Memory B cell (primary cell): ENCODE measurements around the gene A3GALT2.

ENCODE experiments used
- ATAC-seq: fragments of 150-1000 bp; cut with Tn5 transposase; 2 replicates; pipeline ENCODE4 v1.10.0; 2021; ENCODE audit warnings: low read depth, mild to moderate bottlenecking, moderate library complexity
- DNase-seq, 2 donors: peaks; one replicate each; pipeline ENCODE4 v3.0.0; 2022; ENCODE audit warnings: low spot score in 2 of 2
- H3K27ac Mint-ChIP-seq: one replicate; pipeline ENCODE4 v1.8.0; 2022; ENCODE audit warnings: mild to moderate bottlenecking, moderate library complexity, mixed read lengths
- H3K27me3 Mint-ChIP-seq: one replicate; pipeline ENCODE4 v1.8.0; 2022; ENCODE audit warnings: mixed read lengths
- H3K36me3 Mint-ChIP-seq: one replicate; pipeline ENCODE4 v1.8.0; 2022; ENCODE audit warnings: mild to moderate bottlenecking, mixed read lengths
- H3K4me1 Mint-ChIP-seq: one replicate; pipeline ENCODE4 v1.8.0; 2022; ENCODE audit warnings: mixed read lengths
- H3K4me3 Mint-ChIP-seq: one replicate; pipeline ENCODE4 v1.8.0; 2022; ENCODE audit warnings: mild to moderate bottlenecking, moderate library complexity, mixed read lengths
- H3K9me3 Mint-ChIP-seq: one replicate; pipeline ENCODE4 v1.8.0; 2022; ENCODE audit warnings: mixed read lengths

Gene A3GALT2

GRCh38 chr1:33358795-33359503 is 38.1 kb upstream of the A3GALT2 start:
- Mint-ChIP-seq H3K36me3 (no peaks in the 10 kb centered on the region), H3K4me1 (peaks cover 6% of the 10 kb centered on the region), H3K9me3 (no peaks in the 10 kb centered on the region), H3K27me3 (no peaks in the 10 kb centered on the region), H3K27ac (no peak overlapping the region), H3K4me3 (no peak overlapping the region)
- ATAC-seq (no peak), DNase-seq (no peak)

DNA sequence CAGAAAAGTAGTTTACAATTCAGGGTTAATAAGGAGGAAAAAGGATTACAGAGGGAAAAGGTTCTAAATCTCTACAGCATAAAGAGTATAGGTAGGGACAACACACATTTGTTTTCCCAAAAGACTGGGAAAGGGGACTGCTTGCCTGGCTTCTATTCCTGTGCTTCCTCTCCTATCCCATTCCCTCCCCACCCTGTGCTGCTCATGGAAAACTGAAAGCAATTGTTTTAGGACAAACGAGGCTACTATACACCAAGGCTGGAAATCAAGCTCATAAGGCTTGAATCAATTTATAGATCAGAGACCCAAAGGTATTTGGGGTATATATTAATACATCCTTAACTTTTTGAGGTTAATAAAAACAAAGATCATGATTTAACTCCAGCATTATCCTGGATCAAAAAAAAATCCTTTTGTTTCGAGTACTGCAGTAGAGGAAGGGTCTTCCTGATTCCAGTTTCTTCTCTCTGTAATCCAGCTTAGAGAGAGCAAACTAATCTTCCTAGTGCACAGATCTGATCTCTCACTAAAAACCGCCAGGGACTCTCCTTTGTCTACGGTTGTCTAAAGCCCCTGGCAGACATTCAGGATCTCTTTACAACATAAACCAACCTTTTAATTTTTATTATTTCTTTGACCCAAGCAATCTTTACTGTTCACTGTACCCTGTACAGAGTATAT is 37.4 kb upstream of the A3GALT2 start:
- H3K27me3 Mint-ChIP-seq, result no peaks in the 10 kb centered on the region
- no peak overlapping the region for H3K27ac Mint-ChIP-seq
- ATAC-seq, result no peak
- H3K4me3 Mint-ChIP-seq, result no peak overlapping the region
- H3K36me3 Mint-ChIP-seq, result no peaks in the 10 kb centered on the region
- DNase-seq, result no peak
- no peaks in the 10 kb centered on the region for H3K9me3 Mint-ChIP-seq
- H3K4me1 Mint-ChIP-seq, result peaks cover 6% of the 10 kb centered on the region

DNA sequence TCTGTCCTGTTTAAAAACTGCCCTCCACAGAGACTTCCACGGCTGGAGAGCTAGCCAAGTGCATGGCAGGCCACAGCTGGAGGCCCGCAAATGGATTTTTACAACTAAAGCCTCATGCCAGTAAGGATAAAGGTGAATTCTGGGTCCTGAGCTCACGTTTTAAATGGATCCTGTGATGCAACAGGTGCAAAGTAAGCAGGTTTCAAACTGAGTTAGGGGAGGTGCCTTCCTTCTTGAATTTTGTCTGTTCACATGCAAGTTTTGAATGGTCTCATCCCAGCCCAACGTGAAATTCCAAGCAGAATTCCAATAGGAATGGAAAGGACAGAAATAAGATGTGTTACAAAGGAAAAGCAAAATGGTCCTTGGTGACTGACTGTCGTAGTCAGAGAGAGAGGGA is 36.2 kb upstream of the A3GALT2 start:
- Mint-ChIP-seq H3K27me3 (no peaks in the 10 kb centered on the region), H3K9me3 (no peaks in the 10 kb centered on the region), H3K27ac (no peak overlapping the region), H3K36me3 (no peaks in the 10 kb centered on the region), H3K4me3 (no peak overlapping the region), H3K4me1 (peaks cover 6% of the 10 kb centered on the region)
- ATAC-seq (no peak), DNase-seq (no peak)

DNA sequence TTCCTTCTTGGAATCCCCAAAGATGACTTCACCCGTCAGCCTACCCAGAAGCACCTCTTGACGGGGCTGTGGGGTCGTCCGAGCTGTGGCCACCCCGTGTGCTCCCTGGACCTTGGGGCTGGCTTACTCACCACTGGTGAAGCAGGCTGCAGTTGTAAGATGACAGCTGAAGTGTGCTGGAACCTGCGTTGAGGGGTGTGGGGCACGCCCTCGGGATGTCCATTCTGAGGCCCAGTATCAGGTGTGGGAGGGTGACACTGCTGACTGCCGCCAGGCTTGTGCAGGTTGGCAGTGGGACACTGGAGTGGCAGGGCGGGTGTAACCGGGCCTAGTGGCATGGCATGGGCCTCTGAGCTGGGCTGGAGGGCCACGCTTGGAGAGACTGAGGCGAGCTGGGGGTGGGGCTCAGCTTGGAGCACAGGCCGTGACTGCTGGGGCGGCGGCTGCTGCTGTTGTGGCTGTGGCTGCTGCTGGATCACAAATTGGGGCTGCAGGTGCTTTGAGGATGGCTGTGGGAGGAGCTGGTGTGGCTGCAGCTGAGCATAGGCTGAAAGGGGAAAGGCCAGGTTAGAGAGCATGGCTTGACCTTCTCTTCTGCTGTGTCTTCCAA is 33.9 kb upstream of the A3GALT2 start:
- H3K36me3 Mint-ChIP-seq, result no peaks in the 10 kb centered on the region
- no peaks in the 10 kb centered on the region for H3K27me3 Mint-ChIP-seq
- H3K4me3 Mint-ChIP-seq, result no peak overlapping the region
- peaks cover 10% of the 10 kb centered on the region for H3K4me1 Mint-ChIP-seq
- H3K27ac Mint-ChIP-seq, result no peak overlapping the region
- no peaks in the 10 kb centered on the region for H3K9me3 Mint-ChIP-seq
- ATAC-seq (no peak), DNase-seq (no peak)

DNA sequence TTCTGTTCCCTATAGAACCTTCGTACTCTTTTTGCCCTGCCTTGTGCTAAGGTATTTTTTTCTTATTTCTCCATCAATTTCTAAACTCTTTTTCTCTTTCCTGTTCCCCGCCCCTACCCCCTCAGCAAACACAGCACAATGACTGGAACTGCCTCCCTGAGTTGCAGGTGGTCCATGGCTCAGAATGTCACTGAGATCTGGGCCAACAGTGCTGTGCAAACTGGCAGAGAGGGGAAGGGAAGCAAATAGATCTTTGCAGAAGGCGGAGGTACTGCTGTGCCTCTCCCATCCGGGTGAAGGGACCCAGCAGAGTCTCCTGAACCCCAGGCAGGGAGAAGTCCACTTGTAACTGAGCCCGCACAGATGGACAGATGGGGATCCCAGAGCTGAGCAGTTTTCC is 32.6 kb upstream of the A3GALT2 start:
- Mint-ChIP-seq H3K36me3 (no peaks in the 10 kb centered on the region), H3K9me3 (no peaks in the 10 kb centered on the region), H3K27me3 (no peaks in the 10 kb centered on the region), H3K4me1 (peaks cover 13% of the 10 kb centered on the region), H3K27ac (no peak overlapping the region), H3K4me3 (no peak overlapping the region)
- DNase-seq (no peak), ATAC-seq (no peak)

DNA sequence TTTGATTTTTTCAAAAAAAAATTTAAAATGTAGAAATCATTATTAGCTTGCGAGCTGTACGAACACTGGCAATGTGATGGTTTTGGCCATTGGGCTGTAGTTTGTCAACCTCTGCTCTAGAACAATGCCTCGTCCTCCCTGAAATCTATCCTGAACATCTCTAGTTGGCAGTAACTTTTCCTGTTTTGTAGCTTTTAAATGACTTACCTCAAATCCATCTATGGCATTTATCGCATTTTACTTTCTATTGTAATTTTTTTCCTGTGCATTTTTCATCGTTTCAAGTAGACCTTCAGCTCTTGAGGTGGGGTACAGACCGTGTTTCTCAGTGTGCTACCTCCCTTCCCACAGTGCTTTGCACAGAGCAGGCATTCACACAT is 30.4 kb upstream of the A3GALT2 start:
- Mint-ChIP-seq H3K4me1 (peaks cover 28% of the 10 kb centered on the region), H3K27me3 (no peaks in the 10 kb centered on the region), H3K9me3 (no peaks in the 10 kb centered on the region), H3K4me3 (peak overlapping the region; percentile 1), H3K36me3 (no peaks in the 10 kb centered on the region), H3K27ac (no peak overlapping the region)
- DNase-seq (no peak), ATAC-seq (no peak)

- H3K4me1 Mint-ChIP-seq, result peaks cover 28% of the 10 kb centered on the region
- no peaks in the 10 kb centered on the region for H3K9me3 Mint-ChIP-seq
- ATAC-seq (no peak), DNase-seq (no peak)
- peak overlapping the region; percentile 88 for H3K4me3 Mint-ChIP-seq
- no peaks in the 10 kb centered on the region for H3K27me3 Mint-ChIP-seq
- H3K27ac Mint-ChIP-seq, result no peak overlapping the region
- no peaks in the 10 kb centered on the region for H3K36me3 Mint-ChIP-seq
Measured at GRCh38 chr1:33350611-33351280, 29.8 kb upstream of the A3GALT2 start.

- peak; percentile 80 for ATAC-seq
- Mint-ChIP-seq H3K4me1 (peaks cover 28% of the 10 kb centered on the region), H3K27ac (peak overlapping the region; percentile 79), H3K36me3 (no peaks in the 10 kb centered on the region), H3K9me3 (no peaks in the 10 kb centered on the region), H3K27me3 (no peaks in the 10 kb centered on the region), H3K4me3 (peak overlapping the region; percentile 88)
- DNase-seq, result peak; percentile 65 to 70
Measured at GRCh38 chr1:33349778-33350610, 29.1 kb upstream of the A3GALT2 start.

DNA sequence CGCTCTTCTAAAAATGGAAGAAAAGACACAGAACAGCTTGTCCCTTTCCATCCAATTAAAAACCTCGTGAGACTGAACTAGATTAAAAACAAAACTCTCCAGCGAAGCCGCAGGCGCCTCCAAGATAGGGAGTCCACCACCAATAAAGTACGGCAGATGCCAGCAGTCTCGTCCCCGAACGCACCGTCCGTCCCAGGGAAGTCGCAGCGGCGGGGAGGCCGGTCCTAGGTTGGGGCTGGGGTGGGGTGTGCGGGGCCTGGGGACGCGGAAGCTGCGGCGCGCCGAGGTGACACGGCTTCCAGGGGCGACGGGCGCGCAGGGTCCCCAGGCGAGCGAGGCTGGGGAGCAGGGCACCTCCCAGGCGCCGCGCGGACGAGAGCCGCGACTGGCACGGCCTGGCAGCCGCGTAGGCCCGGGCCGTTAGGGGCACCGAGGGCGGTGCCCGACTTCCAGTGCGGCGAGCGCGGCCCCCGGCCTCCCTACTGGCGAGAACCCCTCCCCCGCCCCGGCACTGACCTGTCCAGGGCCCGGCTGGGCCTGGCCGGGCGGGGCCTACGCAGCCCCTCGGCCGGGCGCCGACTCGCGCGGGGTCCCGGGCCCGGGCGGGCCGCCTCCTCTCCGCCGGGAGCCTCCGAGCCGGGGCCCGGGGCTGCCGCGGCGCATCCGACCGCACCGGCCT is 28.3 kb upstream of the A3GALT2 start:
- Mint-ChIP-seq H3K27ac (peak overlapping the region; percentile 39), H3K27me3 (no peaks in the 10 kb centered on the region)

DNA sequence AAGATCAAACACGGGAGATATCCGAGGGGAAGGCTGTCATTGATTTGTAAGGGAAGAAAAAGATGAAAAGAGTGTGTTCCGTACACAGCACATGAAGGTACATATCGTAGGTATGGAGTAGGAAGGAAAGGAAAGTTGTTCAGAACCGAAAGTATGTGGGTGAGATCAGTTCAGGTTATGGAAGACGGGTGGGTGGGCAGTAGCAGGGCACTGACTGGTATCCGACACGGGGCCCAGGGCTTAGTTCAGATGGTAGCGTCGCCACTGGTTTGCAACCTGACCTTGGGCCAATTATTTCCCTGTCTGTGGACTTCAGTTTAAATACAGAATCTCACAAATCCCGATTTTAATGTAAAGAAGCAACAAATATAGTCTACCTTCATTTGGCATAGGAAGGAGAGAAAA is 27.8 kb upstream of the A3GALT2 start:
- Mint-ChIP-seq H3K27ac (peak overlapping the region; percentile 39), H3K4me1 (peaks cover 28% of the 10 kb centered on the region), H3K9me3 (no peaks in the 10 kb centered on the region), H3K27me3 (no peaks in the 10 kb centered on the region), H3K36me3 (no peaks in the 10 kb centered on the region), H3K4me3 (peak overlapping the region; percentile 77)
- DNase-seq (no peak), ATAC-seq (no peak)

More for the DNA sequence above, 28.3 kb upstream of the A3GALT2 start:
- DNase-seq (peak; percentile 24 to 58), ATAC-seq (peak; percentile 40)
- Mint-ChIP-seq H3K4me1 (peaks cover 28% of the 10 kb centered on the region), H3K4me3 (peak overlapping the region; percentile 77), H3K36me3 (no peaks in the 10 kb centered on the region), H3K9me3 (no peaks in the 10 kb centered on the region)

DNA sequence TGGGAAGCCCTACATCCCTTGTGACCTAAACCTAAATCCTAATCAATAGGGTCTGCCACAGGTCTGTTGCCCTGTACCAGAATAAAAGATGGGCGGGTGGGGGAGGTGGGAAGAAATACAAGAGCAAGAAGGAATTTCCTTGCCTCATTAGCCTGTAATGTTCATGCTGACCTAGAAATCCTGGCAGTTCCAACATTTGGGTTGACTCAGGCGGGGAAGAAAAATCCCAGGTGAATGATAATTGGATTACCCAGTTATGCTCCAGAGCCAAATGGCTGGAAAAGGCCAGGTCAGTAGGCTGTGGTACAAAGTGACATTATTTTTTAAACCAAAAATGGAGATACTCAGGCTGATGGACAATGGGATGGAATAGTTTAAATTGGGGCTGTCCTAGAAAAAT is 27.3 kb upstream of the A3GALT2 start:
- H3K9me3 Mint-ChIP-seq, result no peaks in the 10 kb centered on the region
- H3K4me1 Mint-ChIP-seq, result peaks cover 28% of the 10 kb centered on the region
- peak overlapping the region; percentile 77 for H3K4me3 Mint-ChIP-seq
- H3K36me3 Mint-ChIP-seq, result no peaks in the 10 kb centered on the region
- ATAC-seq (no peak), DNase-seq (no peak)
- no peaks in the 10 kb centered on the region for H3K27me3 Mint-ChIP-seq
- no peak overlapping the region for H3K27ac Mint-ChIP-seq

DNA sequence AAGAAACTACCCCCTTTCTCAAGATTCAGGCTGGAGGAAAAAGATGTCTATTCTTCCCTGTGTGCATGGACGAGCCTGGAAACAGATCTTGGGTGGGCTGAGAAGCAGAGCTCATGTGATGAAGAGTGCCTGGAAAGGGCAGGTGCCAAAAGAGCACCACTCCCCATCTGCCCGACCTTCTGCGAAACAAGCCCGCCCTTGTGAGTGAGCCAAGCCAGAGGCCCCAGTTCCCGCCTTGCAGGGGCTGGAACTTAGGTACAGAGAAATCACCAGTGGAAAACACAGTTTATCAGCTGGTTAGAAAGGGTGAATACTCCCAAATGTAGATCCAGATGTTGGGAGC is 26.7 kb upstream of the A3GALT2 start:
- Mint-ChIP-seq H3K4me3 (no peak overlapping the region), H3K27me3 (no peaks in the 10 kb centered on the region), H3K36me3 (peaks cover 1% of the 10 kb centered on the region), H3K4me1 (peaks cover 29% of the 10 kb centered on the region), H3K27ac (no peak overlapping the region), H3K9me3 (no peaks in the 10 kb centered on the region)
- no peak for DNase-seq
- ATAC-seq, result no peak

GRCh38 chr1:33346927-33347649 is 26.2 kb upstream of the A3GALT2 start:
- ATAC-seq (no peak), DNase-seq (no peak)
- Mint-ChIP-seq H3K9me3 (no peaks in the 10 kb centered on the region), H3K36me3 (peaks cover 2% of the 10 kb centered on the region), H3K27me3 (no peaks in the 10 kb centered on the region), H3K4me3 (peak overlapping the region; percentile 33), H3K27ac (no peak overlapping the region), H3K4me1 (peaks cover 32% of the 10 kb centered on the region)
